GM18508 (cell line): ENCODE data around the gene CATSPERZ.

Experiments used
- ATAC-seq: cut with Tn5 transposase; IDR thresholded peaks from one replicate; pipeline ENCODE4 v1.9.1; 2021; ENCODE audit warnings: moderate number of reproducible peaks; ENCODE audit not compliant: insufficient read depth, unreplicated experiment

CATSPERZ gene

GRCh38 chr11:64299847-64300648 is at the start of gene CATSPERZ:
Gene CATSPERZ, plus strand, starts transcription at chr11:64300358. Its CDS starts 53 bp downstream, at chr11:64300411.
- ATAC-seq: no peak

GRCh38 chr11:64250415-64251015 is 49.6 kb upstream of the CATSPERZ start:
- ATAC-seq: no peak

- ATAC-seq: no peak
These were observed 49.0 kb upstream of the CATSPERZ start, which contains the start of gene PLCB3 for GRCh38 chr11:64251016-64251752. Gene PLCB3, plus strand, starts transcription at chr11:64251530. Its CDS starts 120 bp downstream, at chr11:64251650.

- no peak for ATAC-seq
These were observed 48.5 kb upstream of the CATSPERZ start for GRCh38 chr11:64251753-64252002.

GRCh38 chr11:64252003-64252872 is 47.9 kb upstream of the CATSPERZ start:
- no peak for ATAC-seq

GRCh38 chr11:64253043-64253442 is 47.1 kb upstream of the CATSPERZ start:
- ATAC-seq: no peak

- ATAC-seq: no peak
These were observed 46.7 kb upstream of the CATSPERZ start for GRCh38 chr11:64253481-64253880.

GRCh38 chr11:64254326-64254725 is 45.8 kb upstream of the CATSPERZ start:
- ATAC-seq: no peak

- ATAC-seq: no peak
These were observed 44.7 kb upstream of the CATSPERZ start for GRCh38 chr11:64255135-64256128.

- no peak for ATAC-seq
These were observed 43.9 kb upstream of the CATSPERZ start for GRCh38 chr11:64256300-64256699.

GRCh38 chr11:64258356-64258755 is 41.8 kb upstream of the CATSPERZ start:
- no peak for ATAC-seq

- no peak for ATAC-seq
These were observed 41.1 kb upstream of the CATSPERZ start for GRCh38 chr11:64258946-64259532.

- ATAC-seq: no peak
These were observed 40.6 kb upstream of the CATSPERZ start for GRCh38 chr11:64259533-64260067.

GRCh38 chr11:64260147-64260708 is 39.9 kb upstream of the CATSPERZ start:
- no peak for ATAC-seq

GRCh38 chr11:64261556-64262080 is 38.5 kb upstream of the CATSPERZ start:
- ATAC-seq: no peak

- no peak for ATAC-seq
These were observed 37.7 kb upstream of the CATSPERZ start for GRCh38 chr11:64262271-64263002.
